Natural killer cell (primary cell): ENCODE results near the gene MTFR1L. TPM values are rescaled to one million over a fixed set of nuclear protein-coding genes. Genes with fewer than 3 reads are reported as not detected.

Experiments
- ATAC-seq, 3 donors: fragments of 150-1000 bp in 2 of 3; fragments of 200-7000 bp in 1 of 3; cut with Tn5 transposase; 1 replicate in 1 of 3; 2 replicates in 2 of 3; pipeline ENCODE4 v1.10.0; 2021; ENCODE audit warnings: mild to moderate bottlenecking in 2 of 3, moderate library complexity in 2 of 3
- DNase-seq, 2 donors: peaks; one replicate each; pipeline versions ENCODE4 v3.0.0 to v3.0.0-alpha.2; 2013 to 2021; ENCODE audit warnings: mixed read lengths in 1 of 2
- H3K27ac ChIP-seq: one replicate; pipeline ENCODE4 v1.5.1; 2013; ENCODE audit warnings: mild to moderate bottlenecking, low read length
- H3K27me3 ChIP-seq: one replicate; pipeline ENCODE4 v1.6.1; 2013; ENCODE audit warnings: low read length; ENCODE audit not compliant: control insufficient read depth, insufficient read depth
- H3K36me3 ChIP-seq: one replicate; pipeline ENCODE4 v1.6.1; 2013; ENCODE audit warnings: low read length; ENCODE audit not compliant: control insufficient read depth, insufficient read depth
- H3K4me1 ChIP-seq: one replicate; pipeline ENCODE4 v1.6.1; 2013; ENCODE audit warnings: low read length; ENCODE audit not compliant: control insufficient read depth, insufficient read depth
- H3K4me3 ChIP-seq: one replicate; pipeline ENCODE4 v1.5.1; 2013; ENCODE audit warnings: low read length
- H3K9me3 ChIP-seq: one replicate; pipeline ENCODE4 v1.6.1; 2013; ENCODE audit warnings: low read length; ENCODE audit not compliant: control insufficient read depth, insufficient read depth
- H3K27ac Mint-ChIP-seq, 2 donors: one replicate each; pipeline ENCODE4 v1.8.0; 2022; ENCODE audit warnings: mild to moderate bottlenecking in 2 of 2, mixed read lengths in 2 of 2, moderate library complexity in 1 of 2
- H3K27me3 Mint-ChIP-seq, 2 donors: one replicate each; pipeline ENCODE4 v1.8.0; 2022; ENCODE audit warnings: low read depth in 2 of 2, mixed read lengths in 2 of 2
- H3K36me3 Mint-ChIP-seq: one replicate; pipeline ENCODE4 v1.8.0; 2022; ENCODE audit warnings: mixed read lengths
- H3K4me1 Mint-ChIP-seq, 2 donors: one replicate each; pipeline ENCODE4 v1.8.0; 2022; ENCODE audit warnings: mixed read lengths in 2 of 2
- H3K4me3 Mint-ChIP-seq: one replicate; pipeline ENCODE4 v1.8.0; 2022; ENCODE audit warnings: mild to moderate bottlenecking, moderate library complexity, mixed read lengths
- H3K9me3 Mint-ChIP-seq, 2 donors: one replicate each; pipeline ENCODE4 v1.8.0; 2022; ENCODE audit warnings: mixed read lengths in 2 of 2
- CTCF ChIP-seq: fragments of 200-600 bp; IDR thresholded peaks from one replicate; pipeline ENCODE4 v1.8.0; 2022; ENCODE audit warnings: antibody characterized with exemption
- WGBS: methylation state at CpG from one replicate; pipeline ENCODE4 v1.1.7; 2013; ENCODE audit warnings: missing lambda C conversion rate; ENCODE audit not compliant: insufficient coverage; 5-methylcytosine and 5-hydroxymethylcytosine counted together
- intact Hi-C: fragments of 100-400 bp; cut with micrococcal nuclease; formaldehyde crosslinking; loops from one replicate; pipeline ENCODE4 v1.14.2; 2022
- total RNA-seq, 4 donors: library from RNA; stranded (reverse); fragments of 120-200 nt in 1 of 4; gene quantifications; one replicate each; pipeline versions ENCODE4 v1.2.3 to v1.2.4, GENCODE V29; 2013 to 2022

MTFR1L gene
- total RNA-seq, 3 donors from 2014 or later (not counting 1 experiment from before 2014, with no cell fraction given), result 33.4 to 39.0 (median 39.0) TPM

- H3K27ac Mint-ChIP-seq, result no peak overlapping the region
- H3K4me3 Mint-ChIP-seq, result no peak overlapping the region
- TF ChIP-seq CTCF, result no peak
- 97% methylated on average over 10 of the region's 11 CpGs for WGBS
- H3K36me3 ChIP-seq, result no peaks in the 10 kb centered on the region
- no peaks in the 10 kb centered on the region for H3K9me3 Mint-ChIP-seq
- H3K9me3 ChIP-seq, result no peaks in the 10 kb centered on the region
- peaks cover 21 to 27% of the 10 kb centered on the region in 2 donors for H3K4me1 Mint-ChIP-seq
- H3K27ac ChIP-seq, result no peak overlapping the region
- no peaks in the 10 kb centered on the region for H3K27me3 Mint-ChIP-seq
- H3K4me1 ChIP-seq, result peaks cover 27% of the 10 kb centered on the region
- no peak for DNase-seq
- no peak overlapping the region for H3K4me3 ChIP-seq
- no peaks in the 10 kb centered on the region for H3K27me3 ChIP-seq
- intact Hi-C loops, result no loop called here
- ATAC-seq, result no peak
- no peaks in the 10 kb centered on the region for H3K36me3 Mint-ChIP-seq
Measured at GRCh38 chr1:25856856-25857255, 37.1 kb downstream of the MTFR1L start.

GRCh38 chr1:25858494-25858893, 38.7 kb downstream of the MTFR1L start:
- no peaks in the 10 kb centered on the region for H3K9me3 ChIP-seq
- H3K27ac Mint-ChIP-seq, result peak overlapping the region; percentile 90 to 91
- WGBS, result 61% methylated on average over 7 of the region's 7 CpGs
- no peaks in the 10 kb centered on the region for H3K36me3 ChIP-seq
- H3K4me1 Mint-ChIP-seq, result peaks cover 21 to 27% of the 10 kb centered on the region in 2 donors
- intact Hi-C loops, result no loop called here
- no peaks in the 10 kb centered on the region for H3K27me3 ChIP-seq
- no peak for TF ChIP-seq CTCF
- H3K4me3 Mint-ChIP-seq, result peak overlapping the region; percentile 94
- ATAC-seq (no peak), DNase-seq (no peak)
- H3K27me3 Mint-ChIP-seq, result no peaks in the 10 kb centered on the region
- H3K27ac ChIP-seq, result no peak overlapping the region
- peaks cover 31% of the 10 kb centered on the region for H3K4me1 ChIP-seq
- no peak overlapping the region for H3K4me3 ChIP-seq
- no peaks in the 10 kb centered on the region for H3K9me3 Mint-ChIP-seq
- H3K36me3 Mint-ChIP-seq, result no peaks in the 10 kb centered on the region

DNA sequence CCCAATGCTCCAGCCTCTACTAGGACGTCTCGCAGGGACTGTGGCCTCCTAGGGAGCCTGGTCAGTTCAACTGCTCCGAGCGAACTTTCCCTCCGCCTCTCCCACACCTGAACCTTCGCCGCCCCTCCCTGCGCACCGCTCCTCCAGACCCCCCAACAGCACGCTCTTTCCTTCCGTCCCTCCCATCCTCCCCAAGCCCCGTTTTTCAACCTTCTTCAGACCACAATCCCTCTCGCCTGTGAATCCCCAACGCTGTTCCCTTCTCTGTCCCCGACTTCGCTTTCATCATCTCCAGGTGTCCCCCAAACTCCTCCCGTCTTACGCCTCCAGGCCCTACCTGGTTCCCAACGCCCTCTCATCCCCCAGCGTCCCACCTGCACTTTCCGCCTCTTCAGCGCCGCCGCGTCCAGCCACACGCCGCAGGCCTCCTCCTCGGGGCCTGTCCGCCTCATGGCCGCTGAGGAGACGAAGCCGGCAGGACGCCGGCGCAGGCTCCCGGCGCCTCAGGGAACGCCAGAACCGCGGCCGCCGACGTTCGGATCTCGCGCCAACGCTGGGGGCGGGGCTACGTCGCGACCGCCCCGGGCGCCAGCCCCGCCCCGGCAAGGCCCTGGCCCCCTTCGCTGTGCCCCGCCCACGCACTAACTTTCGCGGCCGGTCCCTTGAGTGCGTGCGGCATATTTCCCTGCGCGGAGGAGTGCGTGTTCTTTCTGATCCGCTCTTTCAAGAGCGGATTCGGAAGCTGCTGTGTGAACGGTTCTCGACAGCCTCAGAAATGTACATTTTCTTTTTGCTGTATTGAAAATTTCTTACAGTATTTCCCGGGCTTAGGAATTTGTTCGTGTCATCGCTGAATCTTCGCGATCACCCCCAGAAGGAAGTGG, 39.4 kb downstream of the MTFR1L start, which contains the start of gene AUNIP:
TSS of gene AUNIP (minus strand) at position 552 of the 884 bp plus-strand sequence. CDS start at position 452, 100 bp downstream.
- no peaks in the 10 kb centered on the region for H3K9me3 ChIP-seq
- H3K4me3 ChIP-seq, result peak within 1 kb of the TSS; percentile 69
- no peaks in the 10 kb centered on the region for H3K36me3 ChIP-seq
- peaks cover 21 to 27% of the 10 kb centered on the region in 2 donors for H3K4me1 Mint-ChIP-seq
- no peaks in the 10 kb centered on the region for H3K27me3 ChIP-seq
- H3K27me3 Mint-ChIP-seq, result no peaks in the 10 kb centered on the region
- H3K27ac ChIP-seq, result peak within 1 kb of the TSS; percentile 85
- no peak for TF ChIP-seq CTCF
- ATAC-seq (peak; percentile 98 to 99 (median 98)), DNase-seq (peak; percentile 87 to 96)
- intact Hi-C loops, result no loop called here
- peak within 1 kb of the TSS; percentile 90 to 91 for H3K27ac Mint-ChIP-seq
- no peaks in the 10 kb centered on the region for H3K9me3 Mint-ChIP-seq
- 2% methylated on average over 77 of the region's 77 CpGs for WGBS
- H3K36me3 Mint-ChIP-seq, result no peaks in the 10 kb centered on the region
- H3K4me3 Mint-ChIP-seq, result peak within 1 kb of the TSS; percentile 94
- peaks cover 31% of the 10 kb centered on the region for H3K4me1 ChIP-seq
